ENCODE results near the gene WDR43.

WDR43 gene

DNA sequence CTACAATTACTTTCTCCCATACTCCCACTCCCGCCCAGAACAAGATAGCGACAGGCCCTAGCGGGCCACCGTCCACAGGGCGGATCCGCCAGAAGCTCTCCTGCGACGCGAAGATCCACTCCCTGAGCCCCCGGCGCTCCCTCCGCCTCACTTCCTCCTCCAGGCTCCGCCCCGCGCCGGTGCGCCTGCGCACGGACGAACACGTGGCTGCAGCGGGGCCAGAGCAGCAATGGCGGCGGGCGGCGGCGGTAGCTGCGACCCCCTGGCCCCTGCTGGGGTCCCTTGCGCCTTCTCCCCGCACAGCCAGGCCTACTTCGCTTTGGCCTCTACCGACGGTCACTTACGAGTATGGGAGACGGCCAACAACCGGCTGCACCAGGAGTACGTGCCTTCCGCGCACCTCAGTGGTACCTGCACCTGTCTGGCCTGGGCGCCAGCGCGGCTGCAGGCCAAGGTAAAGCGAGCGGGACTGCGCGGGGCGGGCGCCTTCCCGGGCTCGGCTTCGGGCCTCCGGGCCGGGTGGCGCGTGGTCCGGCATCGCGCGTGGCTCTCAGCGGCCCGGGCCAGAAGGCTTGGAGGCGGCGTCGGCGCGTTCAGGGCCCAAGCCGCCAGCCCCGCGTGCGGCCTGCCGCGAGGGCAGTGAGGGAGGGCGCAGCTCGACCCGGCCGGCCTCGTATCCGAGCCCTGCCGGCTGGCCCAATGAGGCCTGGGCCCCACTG lies at the start of gene WDR43:
TSS of gene WDR43 (plus strand) at position 198 of the 719 bp plus-strand sequence. CDS start at position 230, 32 bp downstream.
- peak; percentile 99 for DNase-seq

DNA sequence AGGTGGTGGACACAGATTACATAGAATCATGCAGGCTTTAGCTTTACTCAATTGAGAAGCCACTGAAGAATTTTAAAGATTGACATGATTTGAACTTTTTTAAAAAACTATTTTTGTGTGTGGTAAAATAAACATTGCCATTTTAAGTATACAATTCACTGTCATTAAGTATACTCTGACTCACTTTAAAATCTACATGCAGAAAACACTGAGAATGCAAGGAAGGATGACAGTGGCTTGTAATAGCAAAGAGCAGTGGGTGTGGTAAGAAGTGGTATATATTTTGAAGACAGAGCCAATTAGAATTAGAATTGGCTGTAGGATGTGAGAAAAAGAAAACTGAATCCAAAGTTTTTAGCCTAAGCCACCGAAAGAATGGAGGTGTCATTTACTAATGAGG lies 39.3 kb upstream of the WDR43 start:
- peak; percentile 7 for DNase-seq

GRCh38 chr2:28855977-28856376 lies 38.5 kb upstream of the WDR43 start:
- DNase-seq: no peak

GRCh38 chr2:28868611-28869010 lies 25.9 kb upstream of the WDR43 start:
- no peak for DNase-seq

- DNase-seq: no peak
These were observed 24.8 kb upstream of the WDR43 start for GRCh38 chr2:28869494-28870145.

DNA sequence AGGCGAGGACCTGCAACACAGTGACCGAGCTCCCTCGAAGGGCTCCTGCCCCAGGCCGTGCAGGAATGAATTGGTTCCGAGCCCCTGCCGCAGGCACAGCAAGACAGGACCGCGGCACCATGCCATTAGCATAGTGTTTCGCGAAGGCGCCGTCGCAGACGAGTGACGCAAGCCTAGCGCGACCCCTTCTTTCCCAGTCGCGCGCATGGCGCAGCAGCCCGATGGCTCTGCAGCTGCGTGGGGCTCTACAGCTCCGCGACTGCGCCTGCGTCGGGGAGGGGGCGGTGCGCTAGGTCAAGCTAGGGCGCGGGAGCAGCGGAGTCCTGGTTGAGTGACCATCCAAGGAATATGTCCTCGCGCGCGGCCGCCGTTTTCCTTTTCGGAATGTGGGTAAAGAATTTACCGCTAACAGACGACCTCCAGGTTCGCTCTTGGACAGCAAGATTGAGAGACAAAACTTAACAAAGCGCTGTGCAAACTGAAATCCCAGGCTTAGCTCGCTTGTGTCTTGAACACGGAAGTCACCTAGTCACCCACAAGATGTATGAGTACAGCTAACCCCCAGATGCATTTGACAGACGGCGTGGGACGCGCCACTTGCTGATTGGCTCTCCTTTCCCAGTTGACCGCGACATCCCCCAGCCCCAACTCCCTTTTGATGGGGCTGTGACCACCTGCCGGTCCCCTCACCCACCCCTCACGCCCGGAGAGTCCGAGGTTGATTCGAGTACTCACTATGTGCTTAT lies 24.1 kb upstream of the WDR43 start, which contains the start of gene TRMT61B:
TSS of gene TRMT61B (minus strand) at position 164 of the 746 bp plus-strand sequence. CDS start at position 132, 32 bp downstream.
- peak; percentile 94 for DNase-seq

DNA sequence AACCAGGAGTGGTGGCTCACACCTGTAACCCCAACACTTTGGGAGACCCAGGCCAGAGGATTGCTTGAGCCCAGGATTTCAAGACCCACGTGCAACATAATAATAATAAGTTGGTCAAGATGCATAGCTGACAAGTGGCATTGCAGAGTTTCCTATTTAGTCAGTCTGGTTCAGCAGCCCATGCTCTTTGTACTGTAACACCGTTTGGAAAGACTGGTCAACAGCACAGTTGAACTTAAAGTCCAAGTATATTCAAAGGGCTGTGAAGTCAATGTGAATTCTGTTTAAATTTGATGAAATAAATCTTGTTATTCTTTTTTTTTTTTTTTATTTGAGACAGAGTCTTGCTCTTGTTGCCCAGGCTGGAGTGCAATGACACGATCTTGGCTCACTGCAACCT lies 22.8 kb upstream of the WDR43 start:
- no peak for DNase-seq

- no peak for DNase-seq
These were observed 14.3 kb upstream of the WDR43 start for GRCh38 chr2:28880193-28880592.

DNA sequence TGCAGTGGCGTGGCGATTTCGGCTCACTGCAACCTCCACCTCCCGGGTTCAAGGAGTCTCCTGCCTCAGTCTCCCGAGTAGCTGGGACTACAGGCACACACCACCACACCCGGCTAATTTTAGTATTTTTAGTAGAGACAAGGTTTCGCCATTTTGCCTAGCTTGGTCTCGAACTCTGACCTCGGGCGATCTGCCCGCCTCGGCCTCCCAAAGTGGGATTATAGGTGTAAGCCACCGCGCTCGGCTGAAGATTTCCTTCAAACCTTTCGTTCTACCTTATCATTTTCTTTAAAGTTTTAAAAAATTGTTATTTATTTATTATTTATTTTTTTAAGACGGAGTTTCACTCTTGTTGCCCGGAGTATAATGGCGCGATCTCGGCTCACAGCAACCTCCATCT lies 979 bp upstream of the WDR43 start:
- DNase-seq: no peak

- DNase-seq: peak; percentile 28
These were observed 874 bp downstream of the WDR43 start for GRCh38 chr2:28895189-28895893.

DNA sequence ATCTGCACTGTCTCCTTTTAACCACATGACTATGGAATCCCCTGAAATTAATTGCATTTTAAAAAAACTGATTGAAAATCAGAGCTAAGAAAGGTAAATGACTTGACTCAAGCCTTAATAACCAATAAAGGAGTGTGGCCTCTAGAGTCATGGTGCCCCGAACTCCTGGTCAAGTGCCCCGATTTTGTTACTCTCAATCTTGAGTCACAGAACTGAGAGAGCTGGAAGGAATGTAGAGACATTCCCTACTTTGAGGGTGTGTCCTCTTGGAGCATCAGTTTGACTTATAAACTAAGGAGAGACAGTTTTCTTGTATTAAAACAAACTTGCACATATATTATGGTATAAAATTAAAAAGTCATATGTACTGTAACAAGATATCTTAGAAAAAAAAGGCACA lies 2.4 kb downstream of the WDR43 start:
- DNase-seq: peak; percentile 65

DNA sequence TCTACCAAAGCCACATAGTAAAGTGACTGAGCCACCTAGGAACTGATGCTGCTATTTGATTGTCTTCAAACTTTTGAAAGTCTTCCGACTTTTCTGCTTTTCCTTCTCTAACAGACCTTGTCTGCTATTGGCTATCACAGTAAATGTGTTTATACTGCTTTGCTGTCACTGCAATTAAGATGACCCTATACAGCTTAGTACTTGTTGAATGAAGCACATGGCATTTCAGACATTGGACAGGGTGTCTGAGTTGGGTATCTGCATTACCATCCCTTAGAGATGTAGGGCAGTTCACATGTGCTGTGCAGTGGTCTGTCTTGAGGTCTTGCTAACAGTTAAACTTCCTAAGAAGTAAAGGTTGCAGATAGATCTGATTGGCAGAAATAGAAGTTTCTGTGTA lies 3.6 kb downstream of the WDR43 start:
- no peak for DNase-seq

DNA sequence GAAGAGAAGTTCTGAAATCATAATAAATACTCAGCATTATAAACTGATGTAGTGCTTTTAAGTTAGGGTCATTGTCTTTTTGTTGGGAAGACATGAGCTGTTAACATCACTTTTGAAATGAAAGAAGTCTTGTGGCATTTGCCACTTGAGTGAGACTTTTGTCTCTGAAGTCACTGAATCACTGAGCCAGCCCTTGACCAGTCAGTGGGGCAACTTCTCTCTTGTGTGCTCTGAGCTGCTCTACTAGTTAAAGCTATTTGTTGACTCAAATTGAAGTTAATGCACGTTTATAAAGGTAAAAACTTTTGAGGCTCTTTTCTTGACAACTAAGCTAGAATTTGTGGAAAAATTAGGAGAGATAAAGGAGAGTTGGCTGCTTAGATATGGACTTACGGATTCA lies 6.7 kb downstream of the WDR43 start:
- no peak for DNase-seq

- no peak for DNase-seq
These were observed 7.4 kb downstream of the WDR43 start for GRCh38 chr2:28901841-28902240.

GRCh38 chr2:28902584-28902983 lies 8.1 kb downstream of the WDR43 start:
- DNase-seq: no peak

- DNase-seq: peak; percentile 16
These were observed 9.8 kb downstream of the WDR43 start for GRCh38 chr2:28904295-28904694.

GRCh38 chr2:28904802-28905457 lies 10.5 kb downstream of the WDR43 start:
- peak; percentile 3 for DNase-seq

DNA sequence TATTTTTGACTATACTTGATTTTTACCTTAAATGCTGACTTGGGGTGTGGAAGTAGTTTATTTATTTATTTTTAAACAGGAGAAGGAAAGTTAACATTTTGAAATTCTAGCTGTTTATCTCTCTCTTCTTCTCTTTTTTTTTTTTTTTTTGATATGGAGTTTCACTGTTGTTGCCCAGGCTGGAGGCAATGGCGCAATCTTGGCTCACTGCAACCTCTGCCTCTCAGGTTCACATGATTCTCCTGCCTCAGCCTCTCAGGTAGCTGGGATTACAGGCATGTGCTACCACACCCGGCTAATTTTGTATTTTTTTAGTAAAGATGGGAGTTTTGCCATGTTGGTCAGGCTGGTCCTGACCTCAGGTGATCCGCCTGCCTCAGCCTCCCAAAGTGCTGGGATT lies 11.1 kb downstream of the WDR43 start:
- DNase-seq: no peak

- no peak for DNase-seq
These were observed 11.9 kb downstream of the WDR43 start for GRCh38 chr2:28906376-28906775.

- no peak for DNase-seq
These were observed 12.4 kb downstream of the WDR43 start for GRCh38 chr2:28906821-28907220.

GRCh38 chr2:28908172-28908571 lies 13.7 kb downstream of the WDR43 start:
- DNase-seq: no peak

DNA sequence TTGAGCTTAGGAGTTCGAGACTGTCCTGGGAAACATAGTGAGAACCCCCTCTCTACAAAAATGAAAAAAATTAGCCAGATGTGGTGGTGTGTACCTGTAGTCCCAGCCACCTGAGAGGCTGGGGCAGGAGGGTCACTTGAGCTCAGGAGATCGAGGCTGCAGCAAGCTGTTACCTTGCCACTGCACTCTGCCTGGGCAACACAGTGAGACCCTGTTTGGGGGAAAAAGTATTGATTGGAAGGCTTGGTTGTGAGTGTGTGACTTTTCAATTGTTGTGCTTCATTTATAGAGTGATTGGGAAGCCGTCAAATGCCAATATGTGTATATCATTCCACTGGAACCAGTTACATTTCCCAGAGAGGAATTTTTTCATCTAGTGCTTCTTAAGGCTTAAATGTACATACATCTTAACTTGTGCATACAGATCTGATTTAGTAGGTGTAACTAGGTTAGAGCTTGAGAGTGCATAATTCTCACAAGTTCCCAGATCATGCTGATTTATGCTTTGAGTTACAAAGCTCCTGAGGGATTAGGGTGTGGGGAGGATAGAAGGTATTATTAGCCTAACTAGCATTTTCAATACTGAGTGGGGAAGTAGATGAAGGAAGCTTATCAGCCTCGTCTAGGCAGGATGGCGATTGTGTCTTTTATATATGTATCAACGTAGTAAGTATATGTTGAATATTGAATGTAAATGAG lies 15.3 kb downstream of the WDR43 start:
- DNase-seq: no peak

Data from fibroblast of skin of right biceps (primary cell).